Stimulated activated CD4-positive, alpha-beta T cell treated with anti-CD3 and anti-CD28 coated beads, TNF-alpha, amount 100 ng/mL, for 1 hour (primary cell): Measurements from ENCODE around the gene HBA2.
"Not testable (repeated sequence)": the region's sequence is repeated elsewhere in the genome, so short reads cannot be mapped to it uniquely, and the experiment has no call there.

ENCODE experiments used
- DNase-seq, 3 donors: peaks; one replicate each; pipeline ENCODE4 v3.0.0-alpha.2; 2020; ENCODE audit warnings: low read depth in 3 of 3, low spot score in 1 of 3

The HBA2 gene

DNA sequence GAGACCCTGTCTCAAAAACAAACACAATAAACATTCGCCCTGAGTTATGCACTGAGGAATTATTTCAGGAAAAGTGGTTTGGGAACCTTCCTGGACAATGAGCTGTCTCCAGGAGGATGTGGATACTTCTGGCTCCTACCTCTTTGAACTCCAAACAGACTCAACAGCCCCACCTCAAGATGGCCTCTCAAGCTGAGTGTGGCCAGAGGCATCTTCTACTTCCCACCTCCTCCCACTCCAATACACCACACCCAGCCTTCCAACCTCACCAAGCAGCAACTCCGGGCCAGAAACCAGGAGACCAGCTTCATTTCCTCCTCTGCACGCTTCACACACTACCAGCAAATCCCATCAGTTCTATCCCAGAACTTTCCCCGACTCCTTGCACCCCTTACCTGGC is 19.2 kb downstream of the HBA2 start:
- no peak for DNase-seq

DNA sequence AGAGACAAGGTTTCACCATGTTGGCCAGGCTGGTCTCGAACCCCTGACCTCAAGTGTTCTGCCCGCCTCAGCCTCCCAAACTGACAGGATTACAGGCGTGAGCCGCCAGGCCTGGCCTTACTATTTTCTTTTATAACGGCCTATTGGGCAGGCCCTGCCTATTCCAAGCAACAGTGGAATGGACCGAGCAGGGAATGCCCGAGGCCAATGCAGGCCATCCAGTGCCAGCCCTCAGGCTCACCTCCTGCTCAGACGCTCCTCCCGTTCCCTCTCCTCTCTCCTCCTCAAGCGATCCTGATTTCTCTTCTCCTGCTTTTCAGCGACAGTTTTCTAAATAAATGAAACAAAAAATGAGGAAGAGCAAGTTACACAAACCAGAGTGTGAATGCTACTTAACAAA is 20.0 kb downstream of the HBA2 start:
- no peak for DNase-seq

DNA sequence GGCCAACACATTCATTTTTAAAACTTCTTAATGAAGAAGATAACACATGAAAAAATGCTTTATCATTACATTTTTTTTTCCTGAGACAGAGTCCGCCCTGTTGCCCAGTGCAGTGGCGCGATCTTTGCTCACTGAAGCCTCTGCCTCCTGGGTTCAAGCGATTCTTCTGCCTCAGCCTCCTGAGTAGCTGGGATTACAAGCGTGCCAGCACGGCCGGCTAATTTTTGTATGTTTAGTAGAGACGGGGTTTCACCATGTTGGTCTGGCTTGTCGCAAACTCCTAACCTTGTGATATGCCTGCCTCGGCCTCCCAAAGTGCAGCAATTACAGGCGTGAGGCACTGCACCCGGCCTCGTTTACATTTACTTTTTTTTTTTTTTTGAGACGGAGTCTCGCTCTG is 20.8 kb downstream of the HBA2 start:
- DNase-seq = no peak

DNA sequence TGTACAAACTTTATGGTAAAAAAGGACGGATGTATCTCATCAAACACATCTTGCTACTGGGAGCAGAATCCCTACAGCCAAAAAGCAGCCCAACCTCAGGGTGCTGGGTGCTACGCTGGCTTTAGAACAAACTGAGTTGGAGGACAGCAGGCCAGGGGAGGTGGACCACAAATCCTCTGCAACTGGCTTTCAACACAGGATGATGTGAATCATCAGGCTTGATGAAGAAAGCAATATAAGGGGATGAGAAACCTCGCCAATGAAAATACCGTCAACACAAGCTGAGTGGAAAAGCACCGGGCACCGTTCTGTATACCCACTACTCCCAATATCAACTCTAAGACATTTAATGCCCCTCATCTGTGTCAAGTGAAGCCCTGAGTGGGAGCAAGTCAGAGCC is 21.8 kb downstream of the HBA2 start:
- no peak for DNase-seq

DNA sequence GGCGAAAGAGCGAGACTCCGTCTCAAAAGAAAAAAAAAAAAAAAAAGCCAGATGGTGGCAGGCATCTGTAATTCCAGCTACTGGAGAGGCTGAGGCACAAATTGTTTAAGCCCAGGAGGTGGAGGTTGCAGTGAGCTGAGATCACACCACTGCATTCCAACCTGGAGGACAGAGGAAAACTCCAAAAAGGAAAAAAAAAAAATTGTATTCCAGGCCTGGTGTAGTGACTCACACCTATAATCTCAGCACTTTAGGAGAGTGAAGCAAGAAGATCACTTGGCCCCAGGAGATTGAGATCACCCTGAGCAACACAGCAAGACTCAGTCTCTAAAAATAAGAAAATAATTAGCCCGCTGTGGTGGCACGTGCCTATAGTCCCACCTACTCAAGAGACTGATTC is 27.7 kb downstream of the HBA2 start:
- no peak for DNase-seq

DNA sequence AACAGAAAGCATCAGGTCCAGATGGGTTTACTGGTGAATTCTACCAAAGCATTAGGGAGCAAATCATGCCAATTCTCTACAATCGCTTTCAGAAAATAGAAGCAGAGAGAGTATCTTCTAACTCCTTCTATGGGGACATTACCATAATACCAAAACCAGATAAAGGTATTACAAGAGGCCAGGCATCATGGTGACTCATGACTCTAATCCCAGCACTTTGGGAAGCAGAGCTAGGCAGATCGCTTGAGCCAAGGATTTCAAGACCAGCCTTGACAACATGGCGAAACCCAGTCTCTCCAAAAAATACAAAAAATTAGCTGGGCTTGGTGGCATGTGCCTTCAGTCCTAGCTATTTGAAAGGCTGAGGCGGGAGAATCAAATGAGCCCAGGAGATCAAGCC is 30.6 kb downstream of the HBA2 start:
- DNase-seq = no peak

DNA sequence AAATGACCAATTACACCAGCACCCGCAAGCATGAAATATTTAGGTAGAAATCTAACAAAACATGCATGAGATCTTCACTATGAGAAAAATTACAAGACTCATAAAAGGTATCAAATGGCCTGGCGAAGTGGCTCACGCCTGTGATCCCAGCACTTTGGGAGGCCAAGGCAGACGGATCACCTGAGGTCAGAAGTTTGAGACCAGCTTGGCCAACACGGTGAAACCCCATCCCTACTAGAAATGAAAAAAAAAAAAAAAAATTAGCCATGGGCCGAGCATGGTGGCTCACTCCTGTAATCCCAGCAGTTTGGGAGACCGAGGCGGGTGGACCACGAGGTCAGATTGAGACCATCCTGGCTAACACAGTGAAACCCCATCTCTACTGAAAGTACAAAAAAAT is 31.4 kb downstream of the HBA2 start:
- not testable (repeated sequence) for DNase-seq

DNA sequence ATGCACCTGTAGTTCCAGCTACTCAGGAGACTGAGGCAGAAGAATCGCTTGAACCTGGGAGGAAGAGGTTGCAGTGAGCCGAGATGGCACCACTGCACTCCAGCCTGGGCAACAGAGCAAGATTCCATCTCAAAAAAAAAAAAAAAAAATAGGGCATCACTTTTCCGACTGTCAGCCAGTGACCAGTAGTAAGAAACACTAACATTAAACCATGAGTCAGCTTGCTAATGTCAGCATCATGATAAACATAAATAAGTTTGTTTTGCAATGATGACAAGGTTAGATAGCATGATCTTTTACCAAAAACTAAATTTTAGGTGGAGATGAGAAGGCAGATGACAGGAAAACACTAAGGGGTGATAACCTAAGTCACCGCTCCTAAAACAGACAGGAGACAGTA is 36.7 kb downstream of the HBA2 start:
- DNase-seq = not testable (repeated sequence)

DNA sequence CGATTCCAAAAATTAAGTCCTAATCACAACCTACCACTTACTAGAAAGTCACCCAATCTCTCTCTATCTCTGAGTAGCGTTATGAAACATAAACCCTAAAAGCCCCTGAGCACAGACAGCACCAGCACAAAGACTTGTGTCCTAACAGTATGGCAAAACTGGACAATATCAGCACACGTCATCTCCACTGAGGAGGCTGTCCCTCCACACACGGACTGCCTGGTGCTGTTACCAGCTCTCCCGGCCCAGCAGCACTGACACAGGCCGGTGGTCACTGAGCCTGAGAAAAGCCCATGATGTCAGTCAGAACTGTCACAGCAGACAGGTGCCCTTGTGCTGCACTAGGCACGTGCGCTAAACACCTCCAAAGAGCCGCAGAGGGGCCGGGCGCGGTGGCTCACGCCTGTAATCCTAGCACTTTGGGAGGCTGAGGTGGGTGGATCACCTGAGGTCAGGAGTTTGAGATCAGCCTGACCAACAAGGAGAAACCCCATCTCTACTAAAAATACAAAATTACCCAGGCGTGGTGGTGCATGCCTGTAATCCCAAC is 39.0 kb downstream of the HBA2 start:
- DNase-seq = not testable (repeated sequence)

DNA sequence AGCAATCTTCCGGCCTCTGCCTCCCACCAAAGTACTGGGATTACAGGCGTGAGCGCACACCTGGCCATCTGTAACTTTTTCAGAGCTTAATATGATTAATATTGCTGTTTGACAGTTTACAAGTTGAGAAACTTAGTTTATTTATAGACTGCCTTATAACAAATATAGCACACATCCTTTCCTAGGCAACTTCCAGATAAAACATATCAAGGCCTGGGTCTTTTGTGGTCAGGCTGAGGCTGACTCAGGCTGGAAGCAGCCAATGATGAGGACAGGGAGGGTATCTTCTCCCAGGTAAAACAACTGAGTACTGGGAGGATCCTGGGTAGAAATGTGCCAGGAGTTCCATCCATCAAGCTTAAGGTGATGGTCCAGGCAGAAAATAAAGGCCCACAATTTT is 40.3 kb downstream of the HBA2 start:
- DNase-seq = no peak

DNA sequence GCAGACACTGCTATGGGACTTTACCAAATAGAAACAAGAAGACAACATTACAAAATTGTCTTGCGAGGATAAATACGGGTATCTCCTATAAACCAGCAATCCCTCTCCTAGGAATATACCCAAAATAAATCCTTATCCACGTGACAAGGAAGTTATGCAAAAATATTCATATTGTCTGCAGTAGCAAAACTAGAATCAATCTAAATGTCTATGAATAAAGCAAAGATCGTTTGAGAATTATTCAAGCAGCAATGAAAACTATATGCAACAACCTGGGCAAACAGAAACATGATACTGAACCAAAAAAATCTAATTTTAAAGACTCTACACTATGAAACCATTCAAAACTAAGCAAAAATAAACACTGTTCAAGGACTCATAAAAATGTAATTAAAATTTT is 47.3 kb downstream of the HBA2 start:
- no peak for DNase-seq
